Rectal smooth muscle tissue (tissue), 1 donor: ENCODE measurements around the gene RSBN1L.

ENCODE experiments used
- H3K27ac ChIP-seq: one replicate; pipeline ENCODE4 v1.7.0; 2013; ENCODE audit warnings: low read depth, low read length, inconsistent platforms
- H3K27me3 ChIP-seq: one replicate; pipeline ENCODE4 v1.7.0; 2013; ENCODE audit warnings: low read length; ENCODE audit not compliant: control insufficient read depth, insufficient read depth
- H3K36me3 ChIP-seq: one replicate; pipeline ENCODE4 v1.7.0; 2013; ENCODE audit warnings: low read length; ENCODE audit not compliant: control insufficient read depth, insufficient read depth
- H3K4me1 ChIP-seq: one replicate; pipeline ENCODE4 v1.7.0; 2013; ENCODE audit warnings: low read length; ENCODE audit not compliant: control insufficient read depth, insufficient read depth
- H3K4me3 ChIP-seq: one replicate; pipeline ENCODE4 v1.7.0; 2013; ENCODE audit warnings: low read length
- H3K9ac ChIP-seq: one replicate; pipeline ENCODE4 v1.7.0; 2013; ENCODE audit warnings: low read length

Gene RSBN1L

DNA sequence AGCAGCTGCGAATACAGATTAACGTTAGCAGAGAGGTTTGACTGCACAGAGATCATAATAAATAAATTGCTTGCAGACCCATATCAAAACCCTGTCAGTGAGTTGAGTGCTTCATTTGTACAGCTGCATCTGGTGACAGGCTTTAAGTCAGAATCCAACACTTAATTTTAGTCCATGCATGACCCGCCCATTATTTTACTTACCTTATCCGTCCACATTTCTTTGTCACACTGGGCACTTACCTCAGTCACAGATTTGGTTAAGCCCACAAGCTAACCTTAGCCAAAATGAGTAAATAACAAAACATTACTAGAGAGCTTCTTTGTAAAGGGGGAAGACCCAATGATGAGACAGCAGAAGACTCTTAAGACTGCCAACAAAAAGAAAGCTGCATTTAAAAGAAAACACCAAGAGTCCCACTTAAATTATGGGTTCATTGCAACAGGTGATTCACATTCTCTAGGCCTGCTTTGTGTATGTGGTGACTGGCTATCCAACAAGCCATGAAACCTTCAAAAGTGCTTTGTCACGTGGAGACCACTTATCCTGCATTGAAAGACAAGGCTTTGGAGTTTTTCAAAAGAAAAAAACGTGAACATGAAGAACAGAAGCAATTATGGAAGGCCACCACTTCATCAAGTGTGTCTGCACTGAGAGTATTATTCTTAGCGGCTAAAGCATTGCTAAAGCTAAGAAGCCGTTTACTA, 134.5 kb downstream of the RSBN1L start:
- Histone ChIP-seq H3K36me3 (no peaks in the 10 kb centered on the region), H3K9ac (no peak overlapping the region), H3K4me3 (no peak overlapping the region), H3K27ac (no peak overlapping the region), H3K4me1 (no peaks in the 10 kb centered on the region), H3K27me3 (no peaks in the 10 kb centered on the region)

DNA sequence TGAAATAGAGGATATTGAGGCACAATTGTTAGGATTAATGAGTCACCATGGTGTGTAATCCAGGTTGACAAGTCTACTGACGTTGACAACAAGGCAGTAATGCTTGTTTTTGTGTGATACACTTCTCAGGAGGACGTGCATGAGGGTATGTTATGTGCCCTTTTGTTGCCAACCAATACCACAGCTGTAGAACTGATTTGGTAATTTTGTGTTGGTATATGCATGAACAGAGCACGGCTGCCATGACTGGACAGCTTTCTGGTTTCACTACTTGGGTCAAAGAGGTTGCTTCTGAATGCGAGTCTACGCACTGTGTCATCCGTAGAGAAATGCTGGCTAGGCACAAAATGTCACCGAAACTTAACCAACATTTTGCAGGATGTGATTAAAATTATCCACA, 135.2 kb downstream of the RSBN1L start:
- Histone ChIP-seq H3K4me1 (no peaks in the 10 kb centered on the region), H3K27me3 (no peaks in the 10 kb centered on the region), H3K27ac (no peak overlapping the region), H3K9ac (no peak overlapping the region), H3K4me3 (no peak overlapping the region), H3K36me3 (no peaks in the 10 kb centered on the region)

DNA sequence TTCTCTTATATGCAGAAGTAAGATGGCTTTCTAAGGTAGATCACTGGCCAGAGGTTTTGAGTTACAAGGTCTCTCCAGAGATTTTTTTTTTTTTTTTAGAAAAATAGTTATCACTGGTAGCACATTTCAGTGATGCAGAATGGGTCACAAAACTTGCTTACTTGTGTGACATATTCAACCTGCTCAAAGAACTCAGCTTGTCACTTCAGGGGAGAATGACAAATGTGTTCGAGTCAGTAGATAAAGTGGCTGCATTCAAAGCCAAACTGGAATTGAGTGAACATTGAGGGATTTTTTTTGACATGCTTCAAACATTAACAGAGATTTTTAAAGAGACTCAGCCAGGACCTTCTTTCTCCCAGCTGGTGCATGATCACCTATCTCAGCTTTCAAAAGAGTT, 135.7 kb downstream of the RSBN1L start:
- Histone ChIP-seq H3K4me1 (no peaks in the 10 kb centered on the region), H3K36me3 (no peaks in the 10 kb centered on the region), H3K4me3 (no peak overlapping the region), H3K9ac (no peak overlapping the region), H3K27me3 (no peaks in the 10 kb centered on the region), H3K27ac (no peak overlapping the region)
